Measurements from ENCODE around the gene GALNT10. TPM values are rescaled to one million over a fixed set of nuclear protein-coding genes. Genes with fewer than 3 reads are reported as not detected.

The GALNT10 gene
- total RNA-seq, 1 donor from 2014 or later, result 10.4 TPM

DNA sequence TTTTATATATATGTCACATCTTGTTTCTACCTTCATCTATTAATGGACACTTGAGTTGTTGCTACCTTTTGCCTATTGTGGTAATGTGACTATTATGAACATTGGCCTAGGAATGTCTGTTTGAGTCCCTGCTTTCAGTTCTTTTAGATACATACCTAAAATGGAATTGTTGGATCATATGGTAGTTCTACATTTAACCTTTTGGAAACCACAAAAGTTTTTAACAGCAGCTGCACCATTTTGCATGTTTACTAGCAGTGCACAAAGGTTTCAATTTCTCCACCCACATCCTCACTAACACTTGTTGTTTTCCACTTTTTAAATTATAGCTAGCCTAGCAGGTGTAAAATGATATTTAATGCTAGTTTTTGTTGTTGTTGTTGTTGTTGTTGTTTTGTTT lies 88.4 kb downstream of the GALNT10 start:
- Histone ChIP-seq H3K9ac (ENCODE audit: low read depth in 1 of 3, low read length in 3 of 3) (no peak overlapping the region), H3K9me3 (ENCODE audit: control insufficient read depth in 3 of 3, low read length in 3 of 3) (no peaks in the 10 kb centered on the region), H3K4me1 (ENCODE audit: control insufficient read depth in 3 of 3, insufficient read depth in 3 of 3, low read length in 3 of 3) (peaks cover 3 to 21% (median 6%) of the 10 kb centered on the region in 3 donors), H3K36me3 (ENCODE audit: control insufficient read depth in 3 of 3, insufficient read depth in 3 of 3, low read length in 3 of 3) (no peaks in the 10 kb centered on the region), H3K27ac (ENCODE audit: low read depth, low read length) (no peak overlapping the region), H3K4me3 (ENCODE audit: low read length in 3 of 3) (no peak overlapping the region), H3K27me3 (ENCODE audit: control insufficient read depth in 3 of 3, insufficient read depth in 3 of 3, low read length in 3 of 3) (no peaks in the 10 kb centered on the region)

DNA sequence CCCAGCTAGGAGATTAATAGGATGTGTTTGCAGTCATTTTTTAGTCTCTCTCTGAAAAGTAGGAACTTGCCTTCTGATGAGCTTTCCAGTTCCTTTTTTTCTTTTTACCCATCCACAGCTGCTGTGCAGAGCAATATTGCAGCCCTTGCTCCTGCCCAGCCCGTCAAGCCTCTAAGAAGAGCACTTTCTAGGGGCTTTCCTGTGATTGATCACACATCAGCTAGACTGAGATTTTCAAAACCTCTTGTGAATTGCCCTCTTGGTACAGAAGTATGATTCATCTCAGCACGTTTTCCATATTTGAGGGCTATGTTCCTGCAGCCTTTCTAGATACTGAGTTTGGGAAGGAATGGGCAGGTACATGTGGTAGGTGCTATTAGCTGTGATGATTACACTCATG lies 93.9 kb downstream of the GALNT10 start:
- Histone ChIP-seq H3K27ac (ENCODE audit: low read depth, low read length) (no peak overlapping the region), H3K27me3 (ENCODE audit: control insufficient read depth in 3 of 3, insufficient read depth in 3 of 3, low read length in 3 of 3) (no peaks in the 10 kb centered on the region), H3K36me3 (ENCODE audit: control insufficient read depth in 3 of 3, insufficient read depth in 3 of 3, low read length in 3 of 3) (no peaks in the 10 kb centered on the region), H3K4me3 (ENCODE audit: low read length in 3 of 3) (no peak overlapping the region), H3K9ac (ENCODE audit: low read depth in 1 of 3, low read length in 3 of 3) (no peak overlapping the region), H3K9me3 (ENCODE audit: control insufficient read depth in 3 of 3, low read length in 3 of 3) (no peaks in the 10 kb centered on the region), H3K4me1 (ENCODE audit: control insufficient read depth in 3 of 3, insufficient read depth in 3 of 3, low read length in 3 of 3) (peaks cover 0 to 16% (median 11%) of the 10 kb centered on the region in 3 donors)

DNA sequence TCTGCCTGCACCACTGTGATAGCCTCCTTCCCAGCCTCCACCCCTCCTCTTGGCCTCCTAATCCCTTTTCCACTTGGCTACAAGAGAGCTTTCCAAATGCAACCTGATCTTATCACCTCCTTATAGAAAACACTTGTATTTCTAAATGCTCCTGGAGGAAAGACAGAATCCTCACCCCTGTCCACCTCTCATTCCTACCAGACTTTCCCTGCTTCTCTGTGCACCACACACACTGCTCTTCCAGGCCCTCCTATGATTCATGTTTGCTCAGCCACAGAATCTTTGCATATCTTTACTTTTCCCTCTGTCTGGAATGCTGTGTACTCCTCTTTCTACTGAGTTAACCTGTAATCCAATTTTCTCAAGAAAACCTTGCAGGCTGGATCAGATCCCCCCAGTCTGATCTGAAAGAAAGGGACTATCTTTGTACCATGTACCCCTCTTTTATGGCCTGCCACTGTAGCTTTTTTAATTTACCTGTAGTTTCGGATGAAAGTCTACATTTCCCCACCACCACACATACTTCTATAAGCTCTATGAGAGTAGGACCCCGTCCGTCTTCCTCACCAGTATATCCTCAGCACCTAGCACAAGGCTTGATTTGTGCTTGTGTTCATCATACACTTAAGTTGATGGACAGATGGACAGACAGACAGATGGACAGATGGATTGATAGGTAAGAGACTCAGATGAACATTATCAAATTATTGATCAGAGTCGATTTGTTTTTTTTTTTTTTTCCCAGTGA lies 95.3 kb downstream of the GALNT10 start:
- Histone ChIP-seq H3K4me1 (ENCODE audit: control insufficient read depth in 3 of 3, insufficient read depth in 3 of 3, low read length in 3 of 3) (peaks cover 0 to 16% (median 11%) of the 10 kb centered on the region in 3 donors), H3K36me3 (ENCODE audit: control insufficient read depth in 3 of 3, insufficient read depth in 3 of 3, low read length in 3 of 3) (no peaks in the 10 kb centered on the region), H3K9ac (ENCODE audit: low read depth in 1 of 3, low read length in 3 of 3) (no peak overlapping the region), H3K4me3 (ENCODE audit: low read length in 3 of 3) (no peak overlapping the region), H3K27me3 (ENCODE audit: control insufficient read depth in 3 of 3, insufficient read depth in 3 of 3, low read length in 3 of 3) (no peaks in the 10 kb centered on the region), H3K27ac (ENCODE audit: low read depth, low read length) (no peak overlapping the region), H3K9me3 (ENCODE audit: control insufficient read depth in 3 of 3, low read length in 3 of 3) (no peaks in the 10 kb centered on the region)

DNA sequence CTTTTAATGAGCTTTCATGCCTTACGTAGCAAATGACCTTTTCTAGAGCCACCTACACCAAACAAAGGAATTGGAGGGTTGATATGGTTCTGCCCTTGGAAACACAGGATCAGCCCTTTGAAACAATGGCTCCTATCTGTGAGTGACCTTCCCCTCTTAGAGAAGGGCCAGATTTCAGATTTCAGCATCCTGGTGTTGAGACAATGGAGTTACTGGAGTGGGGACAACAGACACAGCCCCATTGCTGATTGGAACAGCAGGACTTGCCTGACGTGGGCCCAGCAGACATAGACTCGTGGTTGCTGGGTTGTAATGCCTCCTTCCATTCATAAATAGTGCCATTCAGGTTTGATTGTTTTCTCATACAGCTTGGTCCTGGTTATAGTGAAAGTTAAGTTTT lies 96.0 kb downstream of the GALNT10 start:
- Histone ChIP-seq H3K36me3 (ENCODE audit: control insufficient read depth in 3 of 3, insufficient read depth in 3 of 3, low read length in 3 of 3) (no peaks in the 10 kb centered on the region), H3K27me3 (ENCODE audit: control insufficient read depth in 3 of 3, insufficient read depth in 3 of 3, low read length in 3 of 3) (no peaks in the 10 kb centered on the region), H3K9me3 (ENCODE audit: control insufficient read depth in 3 of 3, low read length in 3 of 3) (no peaks in the 10 kb centered on the region), H3K4me1 (ENCODE audit: control insufficient read depth in 3 of 3, insufficient read depth in 3 of 3, low read length in 3 of 3) (peaks cover 0 to 16% (median 11%) of the 10 kb centered on the region in 3 donors), H3K27ac (ENCODE audit: low read depth, low read length) (peak overlapping the region; percentile 17), H3K4me3 (ENCODE audit: low read length in 3 of 3) (no peak overlapping the region), H3K9ac (ENCODE audit: low read depth in 1 of 3, low read length in 3 of 3) (no peak overlapping the region)

DNA sequence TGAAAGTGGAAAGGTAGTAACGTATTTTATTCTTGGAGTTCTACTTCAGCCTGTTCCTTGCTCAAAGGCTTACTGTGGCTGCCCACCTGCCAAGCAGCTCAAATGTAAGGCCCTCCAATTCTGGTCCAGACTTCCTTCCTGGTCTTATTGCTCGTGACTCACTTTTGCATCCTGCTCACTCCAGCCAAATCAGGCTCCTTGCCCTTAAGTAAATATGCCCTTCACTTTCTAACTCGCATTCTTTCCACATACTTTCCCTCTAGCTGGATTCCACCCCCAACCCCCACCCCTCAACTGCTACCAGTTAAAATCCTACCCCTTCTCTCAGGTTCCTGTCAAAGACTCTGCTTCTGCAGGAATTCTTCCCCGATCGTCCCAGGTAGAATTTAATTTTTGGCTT lies 96.6 kb downstream of the GALNT10 start:
- no peak overlapping the region for H3K4me3 ChIP-seq (ENCODE audit: low read length in 3 of 3)
- no peak overlapping the region for H3K9ac ChIP-seq (ENCODE audit: low read depth in 1 of 3, low read length in 3 of 3)
- H3K9me3 ChIP-seq (ENCODE audit: control insufficient read depth in 3 of 3, low read length in 3 of 3), result no peaks in the 10 kb centered on the region
- H3K27me3 ChIP-seq (ENCODE audit: control insufficient read depth in 3 of 3, insufficient read depth in 3 of 3, low read length in 3 of 3), result no peaks in the 10 kb centered on the region
- no peaks in the 10 kb centered on the region for H3K36me3 ChIP-seq (ENCODE audit: control insufficient read depth in 3 of 3, insufficient read depth in 3 of 3, low read length in 3 of 3)
- H3K27ac ChIP-seq (ENCODE audit: low read depth, low read length), result peak overlapping the region; percentile 17
- peaks cover 0 to 16% (median 11%) of the 10 kb centered on the region in 3 donors for H3K4me1 ChIP-seq (ENCODE audit: control insufficient read depth in 3 of 3, insufficient read depth in 3 of 3, low read length in 3 of 3)

DNA sequence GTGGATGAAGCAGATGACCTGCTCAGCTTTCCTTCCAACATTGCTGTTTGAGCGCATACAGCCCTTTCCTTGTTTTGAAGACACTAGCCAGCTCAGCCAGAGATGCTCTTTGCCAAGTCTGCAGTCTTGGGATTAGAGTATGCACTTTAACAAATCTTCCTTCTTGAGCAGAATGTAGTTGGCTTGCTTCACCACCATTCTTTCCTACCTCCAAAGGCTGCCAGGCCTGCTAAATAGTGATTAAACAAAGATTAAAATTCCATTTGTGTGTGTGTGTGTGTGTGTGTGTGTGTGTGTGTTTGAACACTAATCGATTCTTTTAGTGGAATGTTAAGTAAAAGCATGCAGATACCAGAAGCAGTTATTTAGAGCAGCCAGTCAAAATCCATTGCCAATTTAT lies 97.6 kb downstream of the GALNT10 start:
- H3K9me3 ChIP-seq (ENCODE audit: control insufficient read depth in 3 of 3, low read length in 3 of 3), result no peaks in the 10 kb centered on the region

DNA sequence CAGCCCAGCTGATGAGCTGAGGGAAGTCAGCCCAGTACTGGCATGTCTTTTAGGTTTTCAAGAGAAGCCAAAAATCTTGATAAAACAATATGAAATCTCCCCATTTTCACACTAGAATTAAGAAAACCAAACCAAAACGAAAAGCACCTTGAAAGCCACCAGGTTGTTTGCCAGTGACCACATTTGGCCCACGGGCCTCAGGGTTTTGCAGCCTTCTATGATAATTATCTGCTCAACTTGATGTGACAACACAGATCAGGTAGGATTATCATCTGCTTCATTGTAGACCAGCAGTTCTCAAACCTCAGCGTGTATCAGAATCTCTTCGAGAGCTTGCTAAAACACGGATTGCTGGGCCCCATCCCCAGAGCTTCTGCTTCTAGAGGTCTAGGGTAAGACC lies 101.4 kb downstream of the GALNT10 start:
- Histone ChIP-seq H3K9ac (ENCODE audit: low read depth in 1 of 3, low read length in 3 of 3) (no peak overlapping the region), H3K27me3 (ENCODE audit: control insufficient read depth in 3 of 3, insufficient read depth in 3 of 3, low read length in 3 of 3) (no peaks in the 10 kb centered on the region), H3K36me3 (ENCODE audit: control insufficient read depth in 3 of 3, insufficient read depth in 3 of 3, low read length in 3 of 3) (peaks cover 0 to 6% (median 0%) of the 10 kb centered on the region in 3 donors), H3K27ac (ENCODE audit: low read depth, low read length) (no peak overlapping the region), H3K4me3 (ENCODE audit: low read length in 3 of 3) (no peak overlapping the region), H3K9me3 (ENCODE audit: control insufficient read depth in 3 of 3, low read length in 3 of 3) (no peaks in the 10 kb centered on the region), H3K4me1 (ENCODE audit: control insufficient read depth in 3 of 3, insufficient read depth in 3 of 3, low read length in 3 of 3) (peaks cover 3 to 17% (median 14%) of the 10 kb centered on the region in 3 donors)

More for the DNA sequence above, 97.6 kb downstream of the GALNT10 start:
- Histone ChIP-seq H3K27me3 (ENCODE audit: control insufficient read depth in 3 of 3, insufficient read depth in 3 of 3, low read length in 3 of 3) (no peaks in the 10 kb centered on the region), H3K4me1 (ENCODE audit: control insufficient read depth in 3 of 3, insufficient read depth in 3 of 3, low read length in 3 of 3) (peaks cover 3 to 24% (median 19%) of the 10 kb centered on the region in 3 donors), H3K9ac (ENCODE audit: low read depth in 1 of 3, low read length in 3 of 3) (no peak overlapping the region), H3K36me3 (ENCODE audit: control insufficient read depth in 3 of 3, insufficient read depth in 3 of 3, low read length in 3 of 3) (no peaks in the 10 kb centered on the region), H3K4me3 (ENCODE audit: low read length in 3 of 3) (no peak overlapping the region), H3K27ac (ENCODE audit: low read depth, low read length) (no peak overlapping the region)

DNA sequence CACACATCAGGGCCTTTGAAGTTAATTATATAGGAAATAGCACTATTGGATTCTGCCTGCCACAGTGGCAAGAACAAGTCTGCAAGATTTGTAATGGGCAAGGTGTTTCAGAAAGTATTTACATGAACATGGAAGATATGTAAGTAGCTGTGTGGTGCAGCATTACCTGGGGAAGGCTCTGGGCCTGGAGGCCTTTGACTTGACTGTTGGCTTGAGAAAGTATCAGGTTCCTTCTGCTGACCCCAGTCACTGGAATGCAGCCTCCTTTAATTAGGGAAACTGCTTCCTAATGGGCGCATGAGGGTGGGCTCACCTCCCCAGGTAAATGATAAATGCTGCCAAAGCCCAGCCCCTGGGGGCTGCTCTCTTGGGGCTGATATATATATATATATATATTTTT lies 102.7 kb downstream of the GALNT10 start:
- no peak overlapping the region for H3K9ac ChIP-seq (ENCODE audit: low read depth in 1 of 3, low read length in 3 of 3)
- H3K27me3 ChIP-seq (ENCODE audit: control insufficient read depth in 3 of 3, insufficient read depth in 3 of 3, low read length in 3 of 3), result no peaks in the 10 kb centered on the region
- H3K36me3 ChIP-seq (ENCODE audit: control insufficient read depth in 3 of 3, insufficient read depth in 3 of 3, low read length in 3 of 3), result peaks cover 4 to 11% (median 4%) of the 10 kb centered on the region in 3 donors
- H3K4me3 ChIP-seq (ENCODE audit: low read length in 3 of 3), result no peak overlapping the region
- H3K27ac ChIP-seq (ENCODE audit: low read depth, low read length), result no peak overlapping the region
- H3K4me1 ChIP-seq (ENCODE audit: control insufficient read depth in 3 of 3, insufficient read depth in 3 of 3, low read length in 3 of 3), result peaks cover 3 to 8% (median 8%) of the 10 kb centered on the region in 3 donors
- no peaks in the 10 kb centered on the region for H3K9me3 ChIP-seq (ENCODE audit: control insufficient read depth in 3 of 3, low read length in 3 of 3)

DNA sequence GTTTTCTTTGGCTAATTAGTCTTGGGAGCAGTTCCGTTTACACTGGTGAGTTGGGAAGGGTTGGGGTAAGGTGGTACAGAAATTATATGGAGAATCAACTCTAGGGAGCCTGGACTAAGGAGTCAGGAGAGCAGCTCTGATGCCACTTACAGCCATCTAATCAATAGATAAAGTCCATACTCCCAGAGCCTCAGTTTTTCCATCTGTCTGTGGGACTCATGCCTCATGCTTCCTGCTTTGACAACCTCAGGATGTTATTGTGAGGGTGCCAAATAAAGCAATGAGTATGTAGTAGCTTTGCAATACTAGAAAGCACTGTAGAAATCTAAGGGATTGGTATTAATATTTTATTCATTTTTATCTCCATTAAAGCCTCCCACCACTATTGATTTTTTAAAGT lies 105.0 kb downstream of the GALNT10 start:
- H3K36me3 ChIP-seq (ENCODE audit: control insufficient read depth in 3 of 3, insufficient read depth in 3 of 3, low read length in 3 of 3), result peaks cover 4 to 13% (median 4%) of the 10 kb centered on the region in 3 donors
- no peak overlapping the region for H3K4me3 ChIP-seq (ENCODE audit: low read length in 3 of 3)
- H3K9me3 ChIP-seq (ENCODE audit: control insufficient read depth in 3 of 3, low read length in 3 of 3), result no peaks in the 10 kb centered on the region

DNA sequence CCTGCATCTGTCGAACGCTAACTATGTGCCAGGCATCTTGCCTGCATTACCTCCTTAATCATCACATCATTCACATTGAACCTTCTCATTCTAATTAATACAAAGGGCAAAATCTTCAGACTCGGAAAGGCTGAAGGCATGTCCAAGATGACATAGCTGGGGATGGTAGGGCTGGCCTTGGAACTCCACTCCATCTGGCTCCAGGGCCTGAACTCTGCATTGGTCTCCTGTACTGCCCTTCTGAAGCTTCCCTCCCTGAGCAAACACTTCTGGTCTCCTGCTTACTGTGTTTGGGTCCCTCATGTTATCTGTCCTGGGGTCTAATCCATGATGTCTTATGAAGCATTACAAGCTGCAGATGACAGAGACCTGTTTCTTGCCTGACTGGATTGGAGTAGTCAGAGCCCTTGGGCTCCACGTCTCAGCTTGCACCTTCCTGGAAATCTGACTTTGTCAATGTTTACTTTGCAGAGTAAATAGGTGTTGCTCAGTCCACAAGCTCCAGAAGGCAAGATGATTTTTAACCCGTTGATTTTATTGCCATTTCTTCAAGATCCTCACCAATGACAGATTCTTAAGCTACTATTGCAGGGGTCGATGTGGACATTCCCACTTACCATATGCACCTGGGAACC lies 106.1 kb downstream of the GALNT10 start:
- Histone ChIP-seq H3K4me3 (ENCODE audit: low read length in 3 of 3) (no peak overlapping the region), H3K9me3 (ENCODE audit: control insufficient read depth in 3 of 3, low read length in 3 of 3) (no peaks in the 10 kb centered on the region), H3K4me1 (ENCODE audit: control insufficient read depth in 3 of 3, insufficient read depth in 3 of 3, low read length in 3 of 3) (peaks cover 5 to 11% (median 8%) of the 10 kb centered on the region in 3 donors), H3K27ac (ENCODE audit: low read depth, low read length) (no peak overlapping the region), H3K27me3 (ENCODE audit: control insufficient read depth in 3 of 3, insufficient read depth in 3 of 3, low read length in 3 of 3) (no peaks in the 10 kb centered on the region), H3K9ac (ENCODE audit: low read depth in 1 of 3, low read length in 3 of 3) (no peak overlapping the region), H3K36me3 (ENCODE audit: control insufficient read depth in 3 of 3, insufficient read depth in 3 of 3, low read length in 3 of 3) (peaks cover 4 to 14% (median 6%) of the 10 kb centered on the region in 3 donors)

More for the DNA sequence above, 105.0 kb downstream of the GALNT10 start:
- no peak overlapping the region for H3K9ac ChIP-seq (ENCODE audit: low read depth in 1 of 3, low read length in 3 of 3)
- no peak overlapping the region for H3K27ac ChIP-seq (ENCODE audit: low read depth, low read length)
- peaks cover 3 to 8% (median 8%) of the 10 kb centered on the region in 3 donors for H3K4me1 ChIP-seq (ENCODE audit: control insufficient read depth in 3 of 3, insufficient read depth in 3 of 3, low read length in 3 of 3)
- no peaks in the 10 kb centered on the region for H3K27me3 ChIP-seq (ENCODE audit: control insufficient read depth in 3 of 3, insufficient read depth in 3 of 3, low read length in 3 of 3)
